Measurements from ENCODE around the gene CEP41. TPM values are rescaled to one million over a fixed set of nuclear protein-coding genes. Genes with fewer than 3 reads are reported as not detected.

Gene CEP41
- total RNA-seq, 1 donor from 2014 or later = 22.0 TPM

- TF ChIP-seq CTCF (conservative IDR thresholded peaks at IDR 0.05; ENCODE audit: low read depth, low read length) = peak; percentile 59
- DNase-seq (ENCODE audit: low read depth) = no peak
- H3K4me3 ChIP-seq (ENCODE audit: low read depth, low read length) = peak overlapping the region; percentile 40
These were observed 45.5 kb upstream of the CEP41 start for GRCh38 chr7:130486114-130486953.

- no peak for TF ChIP-seq CTCF (conservative IDR thresholded peaks at IDR 0.05; ENCODE audit: low read depth, low read length)
- no peak overlapping the region for H3K4me3 ChIP-seq (ENCODE audit: low read depth, low read length)
- DNase-seq (ENCODE audit: low read depth) = no peak
These were observed 44.9 kb upstream of the CEP41 start for GRCh38 chr7:130485734-130486113.

- TF ChIP-seq CTCF (conservative IDR thresholded peaks at IDR 0.05; ENCODE audit: low read depth, low read length) = no peak
- DNase-seq (ENCODE audit: low read depth) = no peak
- H3K4me3 ChIP-seq (ENCODE audit: low read depth, low read length) = no peak overlapping the region
These were observed 42.2 kb upstream of the CEP41 start for GRCh38 chr7:130483031-130483430.

- TF ChIP-seq CTCF (conservative IDR thresholded peaks at IDR 0.05; ENCODE audit: low read depth, low read length) = no peak
- no peak for DNase-seq (ENCODE audit: low read depth)
- no peak overlapping the region for H3K4me3 ChIP-seq (ENCODE audit: low read depth, low read length)
These were observed 41.1 kb upstream of the CEP41 start for GRCh38 chr7:130481898-130482297.

- no peak for TF ChIP-seq CTCF (conservative IDR thresholded peaks at IDR 0.05; ENCODE audit: low read depth, low read length)
These were observed 39.0 kb upstream of the CEP41 start for GRCh38 chr7:130479716-130480400.

GRCh38 chr7:130478991-130479390 lies 38.2 kb upstream of the CEP41 start:
- no peak for DNase-seq (ENCODE audit: low read depth)
- no peak for TF ChIP-seq CTCF (conservative IDR thresholded peaks at IDR 0.05; ENCODE audit: low read depth, low read length)

More at GRCh38 chr7:130479716-130480400, 39.0 kb upstream of the CEP41 start:
- H3K4me3 ChIP-seq (ENCODE audit: low read depth, low read length) = no peak overlapping the region
- DNase-seq (ENCODE audit: low read depth) = no peak

More at GRCh38 chr7:130478991-130479390, 38.2 kb upstream of the CEP41 start:
- H3K4me3 ChIP-seq (ENCODE audit: low read depth, low read length) = no peak overlapping the region
